HG02840 (cell line): ENCODE results near the gene SYNDIG1L.
A peak's percentile ranks its signal among the peaks of the same experiment; 100 is the strongest.
"Not testable (repeated sequence)": the region's sequence is repeated elsewhere in the genome, so short reads cannot be mapped to it uniquely, and the experiment has no call there.

Experiments used
- ATAC-seq: cut with Tn5 transposase; IDR thresholded peaks from one replicate; pipeline ENCODE4 v1.9.1; 2021; ENCODE audit warnings: mild to moderate bottlenecking, moderate library complexity, moderate number of reproducible peaks; ENCODE audit not compliant: unreplicated experiment, low FRiP score

The SYNDIG1L gene

DNA sequence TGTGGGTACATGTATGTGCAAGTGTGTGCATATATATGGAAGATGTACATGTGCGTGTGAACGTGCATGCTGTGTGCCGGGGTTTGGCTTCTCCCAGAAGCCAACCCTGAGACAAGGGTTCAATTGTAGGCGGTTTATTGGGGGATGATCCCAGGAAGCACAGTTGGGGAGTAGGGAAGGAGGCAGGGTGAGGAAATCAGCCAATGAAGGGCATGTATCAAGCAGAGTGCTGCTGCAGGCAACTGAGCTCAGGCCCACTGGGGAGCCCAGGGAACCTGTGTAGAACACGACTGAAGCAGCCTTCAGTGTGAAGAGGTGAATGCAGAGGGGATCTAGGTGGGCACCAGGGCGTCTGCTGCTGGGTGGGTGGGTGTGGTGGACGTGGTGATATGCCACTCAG, 21.6 kb downstream of the SYNDIG1L start:
- ATAC-seq: no peak

- ATAC-seq: no peak
Measured at GRCh38 chr14:74403619-74404417, 22.2 kb downstream of the SYNDIG1L start.

- ATAC-seq: no peak
Measured at GRCh38 chr14:74402401-74403251, 23.4 kb downstream of the SYNDIG1L start.

DNA sequence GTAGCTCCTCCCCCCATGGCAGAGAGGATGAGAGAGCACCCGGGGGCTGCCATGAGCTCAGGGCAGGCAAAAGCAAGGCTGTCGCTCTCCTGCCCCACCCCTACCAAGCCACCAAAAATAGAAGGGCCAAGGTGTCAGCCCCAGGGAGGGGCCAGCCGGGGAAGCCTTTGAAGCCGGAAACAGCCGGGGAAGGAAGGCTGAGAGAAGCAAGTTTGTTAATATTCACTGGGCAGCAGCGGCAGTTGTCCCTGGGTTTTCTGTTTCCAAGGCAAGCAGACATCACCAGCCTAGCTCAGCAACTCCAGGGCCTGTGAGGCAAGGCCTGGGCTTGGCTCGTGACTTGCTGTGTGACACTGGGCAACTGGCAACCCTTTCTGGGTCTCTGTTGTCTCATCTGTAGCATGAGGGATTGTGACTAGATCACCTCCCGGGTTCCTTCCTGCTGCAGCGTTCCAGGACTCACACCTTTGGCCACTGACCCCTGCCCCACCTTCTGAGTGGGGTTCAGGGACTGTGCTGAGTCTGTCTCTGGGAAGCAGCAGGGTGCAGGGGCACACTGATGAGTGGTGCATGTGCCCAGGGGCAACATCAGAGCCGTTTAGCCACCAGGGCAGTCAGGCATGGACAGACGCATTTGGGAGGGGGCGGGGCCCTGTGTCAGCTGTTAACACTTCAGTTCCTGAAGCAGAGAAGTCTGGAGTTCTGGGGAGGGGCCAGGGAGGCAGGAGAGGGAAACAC, 24.3 kb downstream of the SYNDIG1L start:
- ATAC-seq: peak; percentile 63

- ATAC-seq: peak; percentile 19
Measured at GRCh38 chr14:74400919-74401503, 25.0 kb downstream of the SYNDIG1L start.

GRCh38 chr14:74400031-74400685, 25.9 kb downstream of the SYNDIG1L start:
- ATAC-seq: no peak

DNA sequence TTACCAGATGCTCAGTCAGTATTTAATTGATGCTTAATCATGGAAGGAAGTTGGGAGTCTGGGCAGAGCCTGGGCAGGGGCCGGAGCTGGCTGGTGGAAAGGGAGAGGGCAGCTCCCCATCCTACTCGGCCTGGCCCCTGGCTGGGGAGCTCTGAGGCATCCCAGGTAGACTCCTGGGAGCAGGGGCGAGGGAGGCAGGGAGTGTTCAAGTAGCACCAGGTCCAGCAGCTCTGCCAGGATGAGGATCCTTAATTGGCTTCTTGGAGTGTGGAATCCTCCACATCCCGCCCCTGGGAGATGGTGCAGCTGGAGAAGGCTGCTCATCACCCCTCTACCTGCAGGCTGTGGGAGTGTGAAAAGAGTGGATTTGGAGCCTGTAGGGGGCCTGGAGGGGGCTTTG, 30.9 kb downstream of the SYNDIG1L start:
- ATAC-seq: no peak

DNA sequence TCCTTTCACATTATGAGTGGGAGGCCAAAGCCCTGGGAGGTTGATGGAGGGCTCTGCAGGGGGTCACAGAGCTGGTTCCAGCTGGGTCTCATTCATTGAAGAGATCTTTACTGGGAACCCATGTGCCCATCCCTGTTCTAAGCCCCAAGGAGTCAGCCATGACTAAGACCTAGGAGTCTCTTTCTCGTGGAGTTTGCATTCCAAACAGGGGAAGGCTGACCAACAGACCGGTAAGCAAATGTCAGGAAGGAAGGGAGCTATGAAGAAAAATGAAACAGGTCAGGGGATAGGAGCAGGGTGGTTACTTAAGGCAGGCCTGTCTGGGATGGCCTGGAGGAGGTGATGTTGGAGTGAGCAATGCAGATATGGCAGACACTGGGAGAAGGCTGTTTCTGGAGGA, 31.5 kb downstream of the SYNDIG1L start:
- ATAC-seq: no peak

DNA sequence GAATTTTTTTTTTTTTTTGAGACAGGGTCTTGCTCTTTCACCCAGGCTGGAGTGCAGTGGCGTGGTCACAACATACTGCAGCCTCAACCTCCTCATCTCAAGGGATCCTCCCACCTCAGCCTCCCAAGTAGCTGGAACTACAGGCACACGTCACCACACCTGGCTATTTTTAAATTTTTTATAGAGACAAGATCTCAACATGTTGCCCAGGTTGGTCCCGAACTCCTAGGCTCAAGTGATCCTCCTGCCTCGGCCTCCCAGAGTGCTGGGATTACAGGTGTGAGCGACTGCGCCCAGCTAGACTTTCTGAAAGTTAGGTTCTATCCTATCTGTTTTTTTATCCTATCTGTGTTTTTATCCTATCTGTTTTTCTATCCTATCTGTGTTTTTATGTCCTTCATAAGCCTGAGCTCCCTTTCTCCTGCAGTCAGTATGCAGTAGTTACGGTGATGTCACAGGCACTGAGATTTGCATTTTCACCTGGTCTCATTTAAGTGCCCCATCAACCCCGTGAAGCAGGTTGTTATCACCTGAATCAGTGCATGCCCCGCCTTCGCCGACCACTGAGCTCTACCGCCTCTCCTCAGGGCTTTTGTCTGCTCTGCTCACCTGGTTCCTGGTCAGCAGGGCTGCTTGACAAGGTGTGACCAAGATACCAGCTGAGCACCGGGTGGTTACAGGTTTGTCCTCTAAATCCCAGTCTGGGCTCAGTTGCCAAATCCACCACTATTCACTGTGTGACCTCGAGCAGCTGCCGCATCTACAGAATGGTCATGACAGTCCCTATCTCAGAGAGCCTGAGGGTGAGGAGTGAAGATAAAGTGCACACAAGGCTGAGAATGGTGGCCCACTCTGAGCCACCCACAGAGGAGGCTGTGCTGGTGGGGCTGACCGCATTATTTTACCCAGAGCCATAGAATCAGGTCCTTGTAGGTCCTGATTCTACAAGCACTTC, 33.1 kb downstream of the SYNDIG1L start:
- no peak for ATAC-seq

DNA sequence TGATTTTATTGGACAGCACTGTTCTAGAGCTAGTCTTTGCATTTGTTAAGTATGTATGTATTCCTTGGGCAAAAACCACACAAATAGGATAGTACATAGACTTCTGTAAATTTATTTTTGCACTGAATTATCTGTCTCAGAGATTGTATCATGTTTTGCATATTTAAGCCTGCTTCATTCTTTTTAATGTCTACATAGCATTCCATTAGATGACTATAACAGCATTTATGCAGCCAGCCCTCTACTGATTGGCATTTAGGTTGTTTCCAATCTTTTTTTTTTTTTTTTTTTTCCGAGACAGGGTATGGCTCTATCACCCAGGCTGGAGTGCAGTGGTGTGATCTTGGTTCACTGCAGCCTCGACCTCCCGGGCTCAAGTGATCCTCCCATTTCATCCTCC, 34.5 kb downstream of the SYNDIG1L start:
- no peak for ATAC-seq

GRCh38 chr14:74390505-74390904, 35.5 kb downstream of the SYNDIG1L start:
- ATAC-seq: not testable (repeated sequence)

DNA sequence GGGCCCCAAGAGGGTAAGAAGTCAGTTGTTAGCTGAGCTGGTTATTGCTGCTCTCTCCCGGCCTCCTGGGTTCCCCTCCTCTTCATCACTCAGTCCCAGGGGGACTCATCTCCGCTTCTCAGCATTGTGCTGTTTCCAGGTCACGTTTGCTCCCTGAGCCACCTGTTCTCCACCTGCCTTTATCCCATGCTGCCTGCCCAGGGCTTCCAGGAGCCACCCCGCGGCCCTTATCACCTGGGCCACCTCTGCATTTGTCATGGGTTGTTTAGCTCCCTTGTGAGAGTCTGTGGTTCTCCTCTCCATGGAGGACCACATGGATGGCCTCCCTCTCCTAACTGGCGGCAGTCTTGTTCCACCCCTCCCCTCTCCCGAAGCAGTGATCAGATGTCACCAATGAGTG, 36.0 kb downstream of the SYNDIG1L start:
- no peak for ATAC-seq

- no peak for ATAC-seq
Measured at GRCh38 chr14:74382231-74382630, 43.8 kb downstream of the SYNDIG1L start.

DNA sequence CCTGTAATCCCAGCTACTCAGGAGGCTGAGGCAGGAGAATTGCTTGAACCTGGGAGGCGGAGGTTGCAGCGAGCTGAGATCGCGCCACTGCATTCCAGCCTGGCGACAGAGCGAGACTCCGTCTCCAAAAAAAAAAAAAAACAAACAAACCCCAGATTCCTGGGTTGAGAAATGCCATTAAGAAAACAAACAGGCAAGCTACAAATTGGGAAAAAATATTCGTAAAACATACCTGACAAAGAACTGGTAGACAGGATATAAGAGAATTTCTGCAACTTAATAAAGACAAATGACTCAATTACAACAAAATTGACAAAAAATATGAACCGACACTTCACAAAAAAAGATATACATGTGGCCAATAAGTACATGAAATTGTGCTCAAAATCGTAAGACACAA, 44.4 kb downstream of the SYNDIG1L start:
- not testable (repeated sequence) for ATAC-seq

GRCh38 chr14:74380845-74381244, 45.2 kb downstream of the SYNDIG1L start:
- ATAC-seq: no peak

- ATAC-seq: no peak
Measured at GRCh38 chr14:74380172-74380571, 45.8 kb downstream of the SYNDIG1L start.

DNA sequence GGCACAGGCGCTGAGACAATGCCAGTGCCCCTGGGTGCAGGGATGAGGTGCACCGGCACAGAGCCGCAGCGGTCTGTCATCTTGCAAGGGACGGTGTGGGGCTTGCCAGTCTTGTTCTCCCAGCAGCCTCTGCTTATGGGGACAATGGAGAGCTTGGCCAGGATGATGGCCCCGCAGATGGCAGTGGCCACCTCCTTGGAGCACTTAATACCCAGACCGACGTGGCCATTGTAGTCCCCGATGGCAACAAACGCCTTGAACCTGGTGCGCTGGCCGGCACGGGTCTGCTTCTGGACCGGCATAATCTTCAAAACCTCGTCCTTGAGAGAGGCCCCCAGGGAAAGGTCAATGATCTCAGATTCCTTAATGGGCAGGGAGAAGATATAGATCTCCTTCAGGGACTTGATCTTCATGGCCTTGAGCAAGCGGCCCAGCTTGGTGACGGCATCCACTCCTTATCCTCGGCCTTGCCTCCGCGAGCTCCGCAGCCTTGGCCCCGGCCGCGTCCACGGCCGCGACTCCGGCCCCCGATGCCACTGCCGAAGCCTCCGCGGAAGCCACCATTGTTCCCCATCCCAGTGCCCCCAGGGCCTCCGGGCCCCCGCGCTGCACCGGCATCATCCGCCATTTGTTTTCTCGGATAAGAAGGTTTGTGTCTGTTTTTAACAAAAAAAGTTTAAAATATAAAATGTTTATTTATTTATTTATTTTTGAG, 47.9 kb downstream of the SYNDIG1L start:
- no peak for ATAC-seq

DNA sequence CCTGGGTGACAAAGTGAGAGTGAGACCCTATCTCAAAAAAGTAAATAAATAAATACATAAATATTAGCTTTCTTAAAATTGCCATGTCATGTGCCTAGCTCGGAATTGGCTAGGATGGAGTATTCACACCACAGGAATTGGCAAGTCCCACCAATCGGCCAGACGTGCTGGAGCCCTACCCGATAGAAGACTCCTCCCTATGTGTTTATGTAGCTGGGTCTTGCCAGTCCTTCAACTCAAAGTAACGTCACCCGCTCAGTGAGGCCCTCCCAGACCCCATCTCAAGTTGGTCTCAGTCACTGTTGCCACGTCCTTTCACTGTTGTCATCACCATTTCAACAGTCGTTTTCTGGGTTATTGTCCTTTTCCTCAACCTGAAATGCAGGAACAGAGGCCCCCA, 57.6 kb downstream of the SYNDIG1L start:
- ATAC-seq: no peak
